ENCODE results near the gene LTBP1. TPM values are rescaled to one million over a fixed set of nuclear protein-coding genes. Genes with fewer than 3 reads are reported as not detected.

Gene LTBP1
- total RNA-seq, 3 donors from 2014 or later (not counting 1 experiment from before 2014, with no cell fraction given), result 1.7 to 4.7 (median 3.5) TPM

DNA sequence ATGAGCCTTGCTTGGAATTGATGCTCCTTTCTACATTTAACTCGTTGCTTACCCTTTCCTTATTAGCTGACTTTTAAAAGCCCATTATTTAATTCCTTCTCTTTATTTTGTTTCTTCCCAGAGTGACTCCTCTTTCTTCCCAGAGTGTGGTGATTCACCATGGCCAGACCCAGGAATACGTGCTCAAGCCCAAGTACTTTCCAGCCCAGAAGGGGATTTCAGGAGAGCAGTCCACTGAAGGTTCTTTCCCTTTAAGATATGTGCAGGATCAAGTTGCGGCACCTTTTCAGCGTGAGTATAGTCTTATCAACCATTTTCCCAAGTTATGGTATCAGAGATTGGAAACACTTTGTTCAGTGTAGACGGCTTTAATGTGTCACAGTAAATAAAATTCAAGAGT is 163.7 kb downstream of the LTBP1 start:
- Mint-ChIP-seq H3K36me3 (no peaks in the 10 kb centered on the region), H3K27me3 (ENCODE audit: low read depth in 2 of 2) (peaks cover 10 to 15% of the 10 kb centered on the region in 2 donors), H3K27ac (no peak overlapping the region), H3K9me3 (no peaks in the 10 kb centered on the region), H3K4me3 (no peak overlapping the region), H3K4me1 (no peaks in the 10 kb centered on the region)
- Histone ChIP-seq H3K27ac (ENCODE audit: low read length) (no peak overlapping the region), H3K4me3 (ENCODE audit: low read length) (no peak overlapping the region), H3K36me3 (ENCODE audit: control insufficient read depth, insufficient read depth, low read length) (no peaks in the 10 kb centered on the region), H3K4me1 (ENCODE audit: control insufficient read depth, insufficient read depth, low read length) (no peaks in the 10 kb centered on the region), H3K9me3 (ENCODE audit: control insufficient read depth, insufficient read depth, low read length) (no peaks in the 10 kb centered on the region), H3K27me3 (ENCODE audit: control insufficient read depth, insufficient read depth, low read length) (no peaks in the 10 kb centered on the region)
- TF ChIP-seq, protein P1, sequence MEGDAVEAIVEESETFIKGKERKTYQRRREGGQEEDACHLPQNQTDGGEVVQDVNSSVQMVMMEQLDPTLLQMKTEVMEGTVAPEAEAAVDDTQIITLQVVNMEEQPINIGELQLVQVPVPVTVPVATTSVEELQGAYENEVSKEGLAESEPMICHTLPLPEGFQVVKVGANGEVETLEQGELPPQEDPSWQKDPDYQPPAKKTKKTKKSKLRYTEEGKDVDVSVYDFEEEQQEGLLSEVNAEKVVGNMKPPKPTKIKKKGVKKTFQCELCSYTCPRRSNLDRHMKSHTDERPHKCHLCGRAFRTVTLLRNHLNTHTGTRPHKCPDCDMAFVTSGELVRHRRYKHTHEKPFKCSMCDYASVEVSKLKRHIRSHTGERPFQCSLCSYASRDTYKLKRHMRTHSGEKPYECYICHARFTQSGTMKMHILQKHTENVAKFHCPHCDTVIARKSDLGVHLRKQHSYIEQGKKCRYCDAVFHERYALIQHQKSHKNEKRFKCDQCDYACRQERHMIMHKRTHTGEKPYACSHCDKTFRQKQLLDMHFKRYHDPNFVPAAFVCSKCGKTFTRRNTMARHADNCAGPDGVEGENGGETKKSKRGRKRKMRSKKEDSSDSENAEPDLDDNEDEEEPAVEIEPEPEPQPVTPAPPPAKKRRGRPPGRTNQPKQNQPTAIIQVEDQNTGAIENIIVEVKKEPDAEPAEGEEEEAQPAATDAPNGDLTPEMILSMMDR (IDR thresholded peaks at IDR 0.05), result no peak
- whole genome bisulfite sequencing (ENCODE audit: insufficient coverage), result 75% methylated on average over 5 of the region's 5 CpGs
- ATAC-seq (no peak), DNase-seq (no peak)
- intact Hi-C loops (cut with micrococcal nuclease), result no loop called here

- Histone ChIP-seq H3K27ac (ENCODE audit: low read length) (no peak overlapping the region), H3K9me3 (ENCODE audit: control insufficient read depth, insufficient read depth, low read length) (no peaks in the 10 kb centered on the region), H3K4me1 (ENCODE audit: control insufficient read depth, insufficient read depth, low read length) (no peaks in the 10 kb centered on the region), H3K4me3 (ENCODE audit: low read length) (no peak overlapping the region), H3K27me3 (ENCODE audit: control insufficient read depth, insufficient read depth, low read length) (no peaks in the 10 kb centered on the region), H3K36me3 (ENCODE audit: control insufficient read depth, insufficient read depth, low read length) (no peaks in the 10 kb centered on the region)
- 74% methylated on average over 10 of the region's 10 CpGs for WGBS (ENCODE audit: insufficient coverage)
- DNase-seq, result no peak
- Mint-ChIP-seq H3K9me3 (no peaks in the 10 kb centered on the region), H3K4me1 (no peaks in the 10 kb centered on the region), H3K36me3 (no peaks in the 10 kb centered on the region), H3K27ac (no peak overlapping the region), H3K27me3 (ENCODE audit: low read depth in 2 of 2) (peaks cover 10 to 20% of the 10 kb centered on the region in 2 donors), H3K4me3 (no peak overlapping the region)
- TF ChIP-seq, protein P1 (IDR thresholded peaks at IDR 0.05), result no peak
- no peak for ATAC-seq
- intact Hi-C loops (cut with micrococcal nuclease), result no loop called here
Observed at GRCh38 chr2:33111002-33111446, 164.3 kb downstream of the LTBP1 start.

GRCh38 chr2:33115196-33115595 is 168.4 kb downstream of the LTBP1 start:
- H3K36me3 ChIP-seq (ENCODE audit: control insufficient read depth, insufficient read depth, low read length), result no peaks in the 10 kb centered on the region
- 100% methylated on average over 2 of the region's 2 CpGs for WGBS (ENCODE audit: insufficient coverage)
- H3K9me3 ChIP-seq (ENCODE audit: control insufficient read depth, insufficient read depth, low read length), result no peaks in the 10 kb centered on the region
- H3K4me3 ChIP-seq (ENCODE audit: low read length), result no peak overlapping the region
- Mint-ChIP-seq H3K27me3 (ENCODE audit: low read depth in 2 of 2) (peaks cover 6 to 15% of the 10 kb centered on the region in 2 donors), H3K27ac (no peak overlapping the region), H3K4me3 (no peak overlapping the region), H3K36me3 (no peaks in the 10 kb centered on the region), H3K4me1 (no peaks in the 10 kb centered on the region), H3K9me3 (no peaks in the 10 kb centered on the region)
- no peak overlapping the region for H3K27ac ChIP-seq (ENCODE audit: low read length)
- H3K4me1 ChIP-seq (ENCODE audit: control insufficient read depth, insufficient read depth, low read length), result no peaks in the 10 kb centered on the region
- intact Hi-C loops (cut with micrococcal nuclease), result no loop called here
- no peaks in the 10 kb centered on the region for H3K27me3 ChIP-seq (ENCODE audit: control insufficient read depth, insufficient read depth, low read length)
- DNase-seq, result no peak
- ATAC-seq, result no peak
- TF ChIP-seq, protein P1 (IDR thresholded peaks at IDR 0.05), result no peak

DNA sequence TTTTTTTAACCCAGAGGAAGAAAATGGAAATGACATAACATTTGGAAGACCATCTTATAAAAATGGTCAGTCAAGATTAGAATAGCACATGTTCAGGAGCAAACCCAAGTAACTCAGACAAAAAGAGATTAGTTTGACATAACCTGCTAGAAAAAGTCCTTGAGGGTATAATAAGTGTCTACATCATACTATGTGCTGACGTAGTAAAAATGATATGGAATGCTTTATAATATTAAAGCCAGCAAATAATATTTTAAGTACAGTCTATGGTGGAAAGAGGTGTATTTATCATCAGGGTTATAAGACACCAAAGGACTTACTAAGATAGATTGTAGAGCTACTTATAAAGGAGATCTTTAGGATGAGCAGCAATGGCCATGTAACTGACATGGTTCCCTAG is 169.0 kb downstream of the LTBP1 start:
- Mint-ChIP-seq H3K27me3 (ENCODE audit: low read depth in 2 of 2) (peaks cover 6 to 10% of the 10 kb centered on the region in 2 donors), H3K4me1 (no peaks in the 10 kb centered on the region), H3K36me3 (no peaks in the 10 kb centered on the region), H3K27ac (no peak overlapping the region), H3K4me3 (no peak overlapping the region), H3K9me3 (no peaks in the 10 kb centered on the region)
- no peak for ATAC-seq
- Histone ChIP-seq H3K4me3 (ENCODE audit: low read length) (no peak overlapping the region), H3K4me1 (ENCODE audit: control insufficient read depth, insufficient read depth, low read length) (no peaks in the 10 kb centered on the region), H3K9me3 (ENCODE audit: control insufficient read depth, insufficient read depth, low read length) (no peaks in the 10 kb centered on the region), H3K36me3 (ENCODE audit: control insufficient read depth, insufficient read depth, low read length) (no peaks in the 10 kb centered on the region), H3K27me3 (ENCODE audit: control insufficient read depth, insufficient read depth, low read length) (no peaks in the 10 kb centered on the region), H3K27ac (ENCODE audit: low read length) (no peak overlapping the region)
- DNase-seq, result no peak
- TF ChIP-seq, protein P1 (IDR thresholded peaks at IDR 0.05), result no peak
- no CpG with 5 or more reads among the region's 1 CpG for WGBS (ENCODE audit: insufficient coverage)
- intact Hi-C loops (cut with micrococcal nuclease), result no loop called here

All from natural killer cell (primary cell).